ENCODE measurements around the gene RALY.
A peak's percentile ranks its signal among the peaks of the same experiment; 100 is the strongest.

RALY gene

DNA sequence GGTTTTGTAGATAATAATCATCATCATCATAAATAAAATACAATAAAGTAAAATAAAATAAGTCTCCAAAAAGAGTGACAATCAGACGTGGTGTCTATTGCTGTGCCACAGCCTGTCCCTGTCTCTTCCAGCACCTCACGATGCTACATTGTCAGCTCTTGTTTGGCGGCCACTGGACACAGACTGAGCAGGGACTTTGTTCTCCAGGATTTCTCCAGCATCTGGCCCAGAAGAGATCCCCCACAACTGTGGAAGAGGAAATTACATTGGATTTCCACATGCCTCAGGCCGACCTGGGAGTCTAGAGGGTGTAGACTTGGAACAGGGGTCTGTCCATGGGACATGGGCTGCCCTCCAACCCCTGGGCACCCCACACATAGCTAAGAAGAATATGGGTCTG lies 39.2 kb upstream of the RALY start:
- Histone ChIP-seq H3K4me3 (no peak overlapping the region), H3K27ac (no peak overlapping the region)
- no peak for DNase-seq (ENCODE audit: low spot score)
- TF ChIP-seq, protein P1, sequence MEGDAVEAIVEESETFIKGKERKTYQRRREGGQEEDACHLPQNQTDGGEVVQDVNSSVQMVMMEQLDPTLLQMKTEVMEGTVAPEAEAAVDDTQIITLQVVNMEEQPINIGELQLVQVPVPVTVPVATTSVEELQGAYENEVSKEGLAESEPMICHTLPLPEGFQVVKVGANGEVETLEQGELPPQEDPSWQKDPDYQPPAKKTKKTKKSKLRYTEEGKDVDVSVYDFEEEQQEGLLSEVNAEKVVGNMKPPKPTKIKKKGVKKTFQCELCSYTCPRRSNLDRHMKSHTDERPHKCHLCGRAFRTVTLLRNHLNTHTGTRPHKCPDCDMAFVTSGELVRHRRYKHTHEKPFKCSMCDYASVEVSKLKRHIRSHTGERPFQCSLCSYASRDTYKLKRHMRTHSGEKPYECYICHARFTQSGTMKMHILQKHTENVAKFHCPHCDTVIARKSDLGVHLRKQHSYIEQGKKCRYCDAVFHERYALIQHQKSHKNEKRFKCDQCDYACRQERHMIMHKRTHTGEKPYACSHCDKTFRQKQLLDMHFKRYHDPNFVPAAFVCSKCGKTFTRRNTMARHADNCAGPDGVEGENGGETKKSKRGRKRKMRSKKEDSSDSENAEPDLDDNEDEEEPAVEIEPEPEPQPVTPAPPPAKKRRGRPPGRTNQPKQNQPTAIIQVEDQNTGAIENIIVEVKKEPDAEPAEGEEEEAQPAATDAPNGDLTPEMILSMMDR (IDR thresholded peaks at IDR 0.05), result no peak

DNA sequence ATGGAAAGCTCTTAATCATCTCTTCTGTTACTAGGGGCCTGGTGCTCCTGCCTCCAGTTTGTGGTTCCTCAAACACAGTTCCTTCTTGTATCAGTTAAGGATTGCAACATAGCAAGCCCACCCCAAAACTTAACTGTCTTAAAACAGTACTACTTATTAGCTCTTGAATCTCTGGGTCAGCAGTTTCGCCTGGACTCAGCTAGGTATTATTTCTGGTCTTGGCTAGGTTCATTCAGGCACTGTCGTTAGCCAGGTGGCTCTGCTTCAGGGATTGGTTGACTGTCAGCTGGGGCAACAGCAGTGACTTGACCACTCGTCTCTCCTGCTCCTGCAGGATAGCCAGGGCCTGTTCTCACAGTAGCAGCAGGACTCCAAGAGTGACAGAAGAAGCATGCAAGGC lies 30.0 kb upstream of the RALY start:
- TF ChIP-seq, protein P1 (IDR thresholded peaks at IDR 0.05), result no peak
- Histone ChIP-seq H3K4me3 (no peak overlapping the region), H3K27ac (no peak overlapping the region)
- DNase-seq (ENCODE audit: low spot score), result no peak

DNA sequence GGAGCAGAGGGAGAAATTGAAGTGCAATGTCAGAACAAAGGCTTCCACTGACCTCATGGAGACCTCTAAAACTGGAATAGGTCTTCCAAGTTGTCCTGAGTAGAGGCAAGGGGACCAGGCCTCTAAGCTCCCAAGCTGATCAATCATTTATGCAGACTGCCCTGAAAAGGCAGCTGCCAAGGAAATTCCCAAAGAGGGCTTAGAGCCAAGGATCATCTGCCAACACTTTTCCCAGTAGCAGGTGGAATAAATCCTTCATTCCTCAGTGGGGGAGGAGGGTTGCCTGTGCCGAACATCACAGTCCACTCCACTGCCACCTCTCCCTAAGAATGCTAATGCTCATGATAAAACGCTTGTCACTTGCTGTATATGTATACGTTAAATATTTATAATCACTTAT lies 29.3 kb upstream of the RALY start:
- no peak overlapping the region for H3K27ac ChIP-seq
- TF ChIP-seq, protein P1 (IDR thresholded peaks at IDR 0.05), result no peak
- H3K4me3 ChIP-seq, result no peak overlapping the region
- no peak for DNase-seq (ENCODE audit: low spot score)

DNA sequence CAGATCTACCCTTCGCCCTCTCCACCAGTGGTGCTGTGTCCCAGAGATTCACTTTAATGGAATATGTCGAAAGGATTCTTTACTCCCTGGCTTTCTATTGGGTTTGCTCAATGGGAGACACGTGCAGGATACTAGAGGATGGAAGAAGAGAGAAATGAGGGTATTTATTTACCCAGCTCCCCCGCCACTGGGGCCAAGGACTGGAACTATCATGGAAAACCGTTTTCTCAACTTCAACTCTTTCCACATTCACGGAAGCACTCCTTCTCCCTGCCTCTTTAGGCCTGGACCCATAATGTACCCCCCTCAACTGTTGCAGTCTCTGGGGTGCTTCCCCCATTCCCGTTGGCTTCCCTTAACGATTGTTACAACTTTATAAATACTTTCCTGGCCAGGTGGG lies 26.6 kb upstream of the RALY start:
- no peak overlapping the region for H3K27ac ChIP-seq
- H3K4me3 ChIP-seq, result no peak overlapping the region
- DNase-seq (ENCODE audit: low spot score), result no peak
- TF ChIP-seq, protein P1 (IDR thresholded peaks at IDR 0.05), result no peak

DNA sequence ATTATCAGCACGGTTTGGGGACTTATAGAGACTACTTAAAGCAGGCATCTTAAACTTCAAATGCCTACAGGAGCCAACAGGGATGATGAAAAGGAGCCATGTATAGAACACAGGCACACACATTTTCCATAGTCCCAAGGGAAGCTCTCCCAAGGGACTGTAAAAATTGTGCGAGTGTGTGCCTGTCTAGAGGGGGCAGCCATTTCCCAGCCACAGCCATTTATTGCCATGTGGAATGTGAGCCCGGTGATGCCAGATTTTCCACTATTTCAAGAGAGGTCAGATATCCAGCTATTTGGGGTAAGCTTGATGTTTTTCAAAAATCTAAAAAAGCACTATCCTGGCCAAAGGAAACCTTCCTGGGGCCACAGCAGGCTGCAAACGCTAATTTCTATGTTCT lies 24.1 kb upstream of the RALY start:
- DNase-seq (ENCODE audit: low spot score), result no peak
- peak overlapping the region in 1 of 2 donors; percentile 60 for H3K27ac ChIP-seq

DNA sequence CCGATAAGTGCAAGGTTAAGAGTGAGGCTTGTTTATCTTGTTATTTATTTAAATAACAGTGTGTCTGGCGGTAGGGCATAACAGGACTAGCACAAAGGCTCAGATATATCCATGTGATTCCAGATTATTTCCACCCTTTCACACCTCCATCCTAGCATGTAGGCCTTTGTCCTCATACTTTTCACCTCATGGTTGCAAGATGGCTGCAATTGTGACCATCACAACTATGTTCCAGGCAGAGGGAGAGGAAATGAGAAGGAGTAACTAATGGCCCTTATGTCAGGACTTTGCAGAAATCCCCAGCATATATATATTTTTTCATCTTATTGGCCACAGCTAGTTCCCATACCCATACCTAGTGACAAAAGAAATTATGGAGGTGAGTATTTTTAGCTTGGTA lies 23.5 kb upstream of the RALY start:
- Histone ChIP-seq H3K4me3 (no peak overlapping the region), H3K27ac (peak overlapping the region in 1 of 2 donors; percentile 60)
- no peak for DNase-seq (ENCODE audit: low spot score)
- TF ChIP-seq, protein P1 (IDR thresholded peaks at IDR 0.05), result no peak

More for the DNA sequence above, 24.1 kb upstream of the RALY start:
- TF ChIP-seq, protein P1 (IDR thresholded peaks at IDR 0.05), result no peak
- H3K4me3 ChIP-seq, result no peak overlapping the region

DNA sequence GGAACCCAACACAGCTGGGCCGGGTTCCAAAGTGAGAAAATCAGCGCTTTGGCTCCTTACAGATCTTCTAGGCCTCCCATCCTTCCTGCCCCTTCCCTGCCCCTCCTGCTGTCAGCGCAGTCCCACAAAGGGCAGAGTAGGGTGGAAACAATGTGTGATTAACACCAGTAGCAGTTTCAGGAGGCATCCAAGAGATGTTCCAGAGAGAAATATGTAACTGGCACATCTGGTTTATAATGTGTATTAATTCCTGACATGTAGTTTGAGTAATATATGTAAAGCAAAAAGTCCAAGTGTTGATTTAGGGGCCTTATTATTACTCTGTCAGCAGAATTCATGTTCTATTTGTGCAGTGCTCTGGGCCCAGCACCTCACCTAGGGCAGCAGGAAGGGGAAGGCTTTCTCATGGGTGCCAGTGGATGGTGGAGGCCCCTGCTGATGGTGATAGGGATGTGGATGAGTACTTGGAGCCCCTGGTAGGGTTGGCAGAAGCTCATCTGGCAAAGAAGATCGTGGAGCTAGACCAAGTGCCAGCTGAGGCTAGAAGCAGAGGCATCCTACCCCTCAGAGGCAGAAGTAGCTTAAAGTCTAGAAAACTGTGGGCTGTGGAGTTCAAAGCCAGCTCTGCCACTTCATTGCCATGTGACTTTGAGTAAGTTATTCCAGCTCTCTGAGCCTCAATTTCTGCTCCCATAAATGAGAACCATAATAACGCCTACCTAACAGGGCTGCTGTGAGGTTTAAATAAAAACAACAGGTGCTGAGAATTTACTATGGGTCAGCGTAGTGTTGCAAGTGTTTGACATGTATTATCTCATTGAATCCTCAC lies 22.4 kb upstream of the RALY start:
- Histone ChIP-seq H3K27ac (no peak overlapping the region), H3K4me3 (no peak overlapping the region)
- TF ChIP-seq, protein P1 (IDR thresholded peaks at IDR 0.05), result no peak
- no peak for DNase-seq (ENCODE audit: low spot score)

Measured in coronary artery (tissue), 2 donors.